RWPE2 (cell line): Measurements from ENCODE around the gene ARHGEF5.
"Not testable (repeated sequence)": the region's sequence is repeated elsewhere in the genome, so short reads cannot be mapped to it uniquely, and the experiment has no call there.

Experiments used
- ATAC-seq: fragments of 200-7000 bp; cut with Tn5 transposase; 3 replicates; pipeline ENCODE4 v1.9.1; 2021; ENCODE audit warnings: low read depth
- DNase-seq: peaks from one replicate; pipeline ENCODE4 v3.0.0-alpha.2; 2020; ENCODE audit warnings: low spot score
- H3K27ac ChIP-seq: fragments of 450-650 bp; 2 replicates; pipeline ENCODE4 v1.5.1; 2017; ENCODE audit warnings: mild to moderate bottlenecking; ENCODE audit not compliant: poor library complexity, severe bottlenecking
- H3K27me3 ChIP-seq: fragments of 250-450 bp; sonication (Bioruptor Pico); 2 replicates; pipeline ENCODE4 v1.5.1; 2021; ENCODE audit warnings: mild to moderate bottlenecking, moderate library complexity; ENCODE audit not compliant: insufficient read depth, poor library complexity, severe bottlenecking
- H3K36me3 ChIP-seq: fragments of 250-450 bp; sonication (Bioruptor Pico); 2 replicates; pipeline ENCODE4 v1.5.1; 2020; ENCODE audit warnings: low read depth, mild to moderate bottlenecking, moderate library complexity
- H3K4me1 ChIP-seq: fragments of 250-450 bp; sonication (Bioruptor Pico); 2 replicates; pipeline ENCODE4 v1.5.1; 2021; ENCODE audit warnings: mild to moderate bottlenecking, moderate library complexity; ENCODE audit not compliant: insufficient read depth, poor library complexity, severe bottlenecking
- H3K4me3 ChIP-seq: fragments of 250-450 bp; sonication (Bioruptor Pico); 2 replicates; pipeline ENCODE4 v1.5.1; 2021; ENCODE audit warnings: mild to moderate bottlenecking, moderate library complexity; ENCODE audit not compliant: severe bottlenecking
- H3K9me3 ChIP-seq: fragments of 250-450 bp; sonication (Bioruptor Pico); 2 replicates; pipeline ENCODE4 v1.5.1; 2021; ENCODE audit warnings: mild to moderate bottlenecking, moderate library complexity; ENCODE audit not compliant: severe bottlenecking

The ARHGEF5 gene

DNA sequence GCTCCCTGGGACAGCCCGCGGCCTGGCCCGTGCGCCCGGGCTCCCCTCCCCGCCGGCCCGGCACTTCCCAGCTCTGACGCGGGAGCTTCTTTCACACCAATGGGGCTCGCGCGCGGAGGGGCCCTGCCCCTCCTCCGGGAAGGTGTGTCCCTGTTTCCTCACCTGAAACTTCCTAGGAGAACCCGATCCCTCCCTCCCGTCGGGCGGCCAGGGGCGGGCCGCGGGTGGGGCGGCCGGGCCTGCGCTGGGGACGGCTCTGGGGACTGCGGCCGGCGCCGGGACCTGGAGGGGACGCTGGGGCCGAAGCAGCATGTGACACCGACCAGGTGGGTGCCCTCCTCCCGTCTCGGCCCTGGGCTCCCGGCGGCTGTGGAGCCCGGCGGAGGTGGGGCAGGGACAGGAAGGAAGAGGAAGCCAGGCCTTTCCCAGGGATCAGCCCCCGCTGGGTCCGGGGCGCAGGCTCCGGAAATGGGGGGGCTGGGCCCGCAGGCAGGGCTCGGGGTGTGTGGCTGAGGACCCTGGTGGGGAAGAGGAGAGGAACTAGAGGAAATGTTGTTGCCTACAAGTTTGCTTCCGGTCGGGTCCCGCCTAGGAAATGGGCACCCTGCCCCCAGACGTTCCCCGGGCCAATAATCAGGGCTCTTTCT lies at the start of gene ARHGEF5:
ARHGEF5 (plus strand) TSS at position 227 of the 647 bp plus-strand sequence. CDS start 7,268 bp downstream, outside the sequence.
- not testable (repeated sequence) for DNase-seq, H3K27ac ChIP-seq, H3K27me3 ChIP-seq, H3K36me3 ChIP-seq, H3K9me3 ChIP-seq, H3K4me1 ChIP-seq
- peak within 1 kb of the TSS; percentile 24 for H3K4me3 ChIP-seq
- ATAC-seq = peak; percentile 91

GRCh38 chr7:144309702-144310101 lies 45.5 kb upstream of the ARHGEF5 start:
- not testable (repeated sequence) for H3K27ac ChIP-seq, H3K4me3 ChIP-seq, H3K4me1 ChIP-seq, DNase-seq, H3K27me3 ChIP-seq, H3K9me3 ChIP-seq, ATAC-seq, H3K36me3 ChIP-seq

DNA sequence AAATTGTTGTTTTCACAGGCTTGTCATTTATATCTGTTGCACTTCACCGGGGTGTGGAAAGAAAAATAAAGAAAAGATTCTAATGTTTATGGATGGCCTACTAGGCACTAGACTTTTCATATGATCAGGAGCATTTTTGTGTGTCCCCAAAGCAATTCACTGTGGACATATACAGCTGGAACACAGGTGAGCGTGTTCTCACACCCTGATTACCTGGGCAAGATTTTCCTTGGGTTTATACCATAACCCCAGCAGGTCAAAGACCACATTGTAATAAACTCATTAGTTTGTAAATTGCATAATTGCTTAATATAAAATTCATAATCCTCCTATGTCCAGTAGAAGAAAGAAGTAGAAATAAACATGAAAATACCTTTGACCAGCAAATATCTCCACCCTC lies 44.0 kb upstream of the ARHGEF5 start:
- H3K27ac ChIP-seq, H3K4me3 ChIP-seq, ATAC-seq, DNase-seq, H3K4me1 ChIP-seq, H3K9me3 ChIP-seq, H3K36me3 ChIP-seq, H3K27me3 ChIP-seq: not testable (repeated sequence)

GRCh38 chr7:144311872-144312469 lies 43.2 kb upstream of the ARHGEF5 start, which contains the start of gene OR2A1:
TSS of gene OR2A1 (plus strand) at chr7:144312419. CDS start at chr7:144318125, 5,706 bp downstream.
- not testable (repeated sequence) for ATAC-seq, DNase-seq, H3K9me3 ChIP-seq, H3K27ac ChIP-seq, H3K36me3 ChIP-seq, H3K4me3 ChIP-seq, H3K4me1 ChIP-seq, H3K27me3 ChIP-seq

DNA sequence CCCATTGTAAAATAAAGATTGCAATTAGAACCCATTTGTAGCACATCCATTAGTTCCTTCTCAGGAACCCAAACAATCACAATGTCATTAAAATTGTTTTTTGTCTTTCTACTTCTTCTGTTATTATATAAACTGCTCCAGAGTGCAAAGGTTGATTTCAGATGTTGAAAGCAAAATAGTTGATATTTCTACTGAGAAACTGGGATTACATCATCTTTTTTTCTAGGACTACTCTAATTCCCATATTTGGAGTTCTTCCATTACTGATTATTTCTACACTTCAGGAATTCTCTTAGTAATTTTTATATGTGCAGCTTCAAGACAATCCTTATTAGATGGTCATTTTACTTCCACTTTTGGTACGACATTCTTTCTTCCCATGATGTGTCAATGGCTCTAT lies 37.7 kb upstream of the ARHGEF5 start:
- H3K27me3 ChIP-seq, DNase-seq, H3K4me3 ChIP-seq, H3K9me3 ChIP-seq, H3K27ac ChIP-seq, H3K4me1 ChIP-seq, H3K36me3 ChIP-seq, ATAC-seq: not testable (repeated sequence)

GRCh38 chr7:144319547-144319946 lies 35.7 kb upstream of the ARHGEF5 start:
- not testable (repeated sequence) for H3K4me1 ChIP-seq, ATAC-seq, H3K9me3 ChIP-seq, DNase-seq, H3K4me3 ChIP-seq, H3K27me3 ChIP-seq, H3K27ac ChIP-seq, H3K36me3 ChIP-seq

DNA sequence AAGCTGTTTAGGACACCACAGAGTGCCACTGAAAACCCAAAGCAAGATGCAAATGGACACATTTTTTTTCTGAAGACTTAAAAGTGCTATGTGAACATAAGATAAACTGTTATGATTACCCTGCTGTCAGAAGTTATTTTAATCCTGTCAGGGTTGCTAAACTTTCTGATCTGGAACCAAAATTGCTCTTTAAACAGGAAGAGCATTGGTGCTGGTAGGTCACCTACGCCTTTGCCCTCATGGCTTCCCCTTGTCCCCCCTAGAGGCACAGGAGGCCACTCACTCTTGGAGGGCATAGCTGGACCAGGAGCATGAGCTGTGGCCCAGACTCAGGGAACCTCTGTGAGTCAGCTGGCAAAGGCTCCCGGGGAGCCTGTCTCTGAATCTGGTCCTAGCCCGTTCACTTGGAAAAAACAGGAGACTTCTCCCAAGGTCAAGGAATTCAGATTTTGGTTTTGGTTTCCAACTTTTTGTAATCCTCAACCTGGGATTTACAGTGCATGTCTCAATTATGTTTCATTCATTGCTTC lies 33.5 kb upstream of the ARHGEF5 start:
- ATAC-seq = peak; percentile 22; the same call in 1 of the 3 replicates
- not testable (repeated sequence) for H3K4me1 ChIP-seq

GRCh38 chr7:144323359-144323758 lies 31.8 kb upstream of the ARHGEF5 start:
- H3K36me3 ChIP-seq, H3K9me3 ChIP-seq, H3K4me3 ChIP-seq, H3K27me3 ChIP-seq, ATAC-seq, H3K4me1 ChIP-seq, H3K27ac ChIP-seq: not testable (repeated sequence)
- peak; percentile 42 for DNase-seq

More for the DNA sequence above, 33.5 kb upstream of the ARHGEF5 start:
- not testable (repeated sequence) for H3K4me3 ChIP-seq, H3K9me3 ChIP-seq, H3K36me3 ChIP-seq, H3K27ac ChIP-seq, H3K27me3 ChIP-seq, DNase-seq

- not testable (repeated sequence) for H3K4me3 ChIP-seq, ATAC-seq, H3K27ac ChIP-seq, H3K36me3 ChIP-seq, H3K4me1 ChIP-seq, H3K9me3 ChIP-seq, H3K27me3 ChIP-seq
- peak; percentile 29 for DNase-seq
Observed at GRCh38 chr7:144325868-144326267, 29.3 kb upstream of the ARHGEF5 start.

DNA sequence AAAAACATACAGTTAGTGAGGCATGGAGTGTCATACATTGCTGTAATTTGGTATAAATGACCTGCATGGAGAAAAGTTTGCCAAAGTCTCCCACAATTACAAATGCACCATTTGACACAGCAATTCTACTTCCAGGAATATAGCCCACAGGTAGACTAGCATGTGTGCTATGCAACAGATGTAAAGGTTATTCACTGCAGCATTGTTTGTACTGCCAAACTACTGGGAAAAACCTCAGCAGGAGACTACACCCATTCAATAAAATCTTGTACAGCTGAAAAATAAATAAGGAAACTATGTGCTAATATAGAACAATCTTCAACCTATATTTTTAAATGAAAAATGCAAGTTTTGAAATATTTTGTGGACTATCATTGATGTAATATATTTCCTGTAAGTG lies 25.2 kb upstream of the ARHGEF5 start:
- not testable (repeated sequence) for H3K36me3 ChIP-seq, H3K9me3 ChIP-seq, H3K27me3 ChIP-seq, H3K4me1 ChIP-seq, H3K27ac ChIP-seq, DNase-seq, H3K4me3 ChIP-seq, ATAC-seq
